ENCODE results near the gene PHOSPHO1.
"Not testable (repeated sequence)": the region's sequence is repeated elsewhere in the genome, so short reads cannot be mapped to it uniquely, and the experiment has no call there.

The PHOSPHO1 gene

GRCh38 chr17:49191409-49191916, 39.1 kb downstream of the PHOSPHO1 start:
- no peak for DNase-seq

GRCh38 chr17:49190932-49191331, 39.7 kb downstream of the PHOSPHO1 start:
- DNase-seq = no peak

GRCh38 chr17:49187301-49187700, 43.3 kb downstream of the PHOSPHO1 start:
- no peak for DNase-seq

- not testable (repeated sequence) for DNase-seq
These were observed 45.2 kb downstream of the PHOSPHO1 start for GRCh38 chr17:49185381-49185780.

- DNase-seq = not testable (repeated sequence)
These were observed 46.1 kb downstream of the PHOSPHO1 start for GRCh38 chr17:49184522-49184921.

GRCh38 chr17:49183801-49184200, 46.8 kb downstream of the PHOSPHO1 start:
- no peak for DNase-seq

GRCh38 chr17:49183341-49183740, 47.2 kb downstream of the PHOSPHO1 start:
- DNase-seq = no peak

GRCh38 chr17:49180998-49181635, 49.5 kb downstream of the PHOSPHO1 start:
- DNase-seq = no peak

- DNase-seq = peak; percentile 31
These were observed 50.3 kb downstream of the PHOSPHO1 start for GRCh38 chr17:49180303-49180702.

- DNase-seq = not testable (repeated sequence)
These were observed 54.6 kb downstream of the PHOSPHO1 start for GRCh38 chr17:49175978-49176377.

Measured in NCI-H1436 (cell line).